Amygdala (tissue), 56 donors: Measurements from ENCODE around the gene TGFBR3L.

ENCODE experiments used
- DNase-seq, 56 donors: peaks; one replicate each; lab custom pipeline; 2025; lab: John Stamatoyannopoulos, UW

The TGFBR3L gene

GRCh38 chr19:7903244-7904073 is 11.2 kb upstream of the TGFBR3L start, which contains the start of gene MAP2K7:
Gene MAP2K7 (plus strand): TSS chr19:7903877. CDS start chr19:7903945, 68 bp downstream.
- peak; percentile 87 to 100 (median 99) for DNase-seq

GRCh38 chr19:7904074-7905020 is 10.3 kb upstream of the TGFBR3L start:
- peak in 5 of 56 donors; percentile 47 to 67 (median 49) for DNase-seq

GRCh38 chr19:7905268-7905667 is 9.4 kb upstream of the TGFBR3L start:
- no peak for DNase-seq

GRCh38 chr19:7905859-7906258 is 8.8 kb upstream of the TGFBR3L start:
- DNase-seq = no peak

- DNase-seq = no peak
Measured at GRCh38 chr19:7907122-7907521, 7.5 kb upstream of the TGFBR3L start.

- DNase-seq = no peak
Measured at GRCh38 chr19:7907544-7907943, 7.1 kb upstream of the TGFBR3L start.

GRCh38 chr19:7908078-7908699 is 6.4 kb upstream of the TGFBR3L start:
- DNase-seq = no peak

- no peak for DNase-seq
Measured at GRCh38 chr19:7908742-7909461, 5.7 kb upstream of the TGFBR3L start.

GRCh38 chr19:7909471-7910067 is 5.1 kb upstream of the TGFBR3L start:
- no peak for DNase-seq

- no peak for DNase-seq
Measured at GRCh38 chr19:7910321-7911161, 4.1 kb upstream of the TGFBR3L start.

- no peak for DNase-seq
Measured at GRCh38 chr19:7911508-7912143, 3.0 kb upstream of the TGFBR3L start.

- DNase-seq = no peak
Measured at GRCh38 chr19:7912144-7912696, 2.4 kb upstream of the TGFBR3L start.

- no peak for DNase-seq
Measured at GRCh38 chr19:7912697-7913564, 1.7 kb upstream of the TGFBR3L start.

GRCh38 chr19:7913652-7914051 is 978 bp upstream of the TGFBR3L start:
- DNase-seq = no peak

- no peak for DNase-seq
Measured at GRCh38 chr19:7914099-7914498, 531 bp upstream of the TGFBR3L start.

GRCh38 chr19:7915250-7916102 is 846 bp downstream of the TGFBR3L start:
- DNase-seq = no peak
